Spleen (tissue), 11 donors: ENCODE results near the gene LXN. TPM values are rescaled to one million over a fixed set of nuclear protein-coding genes. Genes with fewer than 3 reads are reported as not detected.

Experiments used
- DNase-seq: peaks from one replicate; pipeline ENCODE4 v3.0.0-alpha.2; 2020
- H3K27ac ChIP-seq, 8 donors: fragments of 200-600 bp; sonication (generic) in 7 of 8; 1 replicate in 4 of 8; 2 replicates in 4 of 8; pipeline versions ENCODE4 v1.5.0 to v1.8.0; 2016 to 2021; ENCODE audit warnings: inconsistent platforms in 4 of 8, mild to moderate bottlenecking in 4 of 8, moderate library complexity in 1 of 8
- H3K27me3 ChIP-seq, 7 donors: fragments of 200-600 bp; sonication (generic) in 6 of 7; replicated peaks in 1 of 7; 1 replicate in 4 of 7; 2 replicates in 3 of 7; pipeline versions ENCODE4 v1.5.0 to v1.8.0; 2016 to 2021; ENCODE audit warnings: inconsistent platforms in 3 of 7, mild to moderate bottlenecking in 1 of 7
- H3K36me3 ChIP-seq, 6 donors: fragments of 200-600 bp; sonication (generic) in 5 of 6; 1 replicate in 4 of 6; 2 replicates in 2 of 6; pipeline versions ENCODE4 v1.5.0 to v1.8.0; 2016 to 2021; ENCODE audit warnings: inconsistent platforms in 2 of 6
- H3K4me1 ChIP-seq, 6 donors: fragments of 200-600 bp; sonication (generic) in 5 of 6; 1 replicate in 3 of 6; 2 replicates in 3 of 6; pipeline versions ENCODE4 v1.5.0 to v1.8.0; 2016 to 2021; ENCODE audit warnings: inconsistent platforms in 3 of 6
- H3K4me3 ChIP-seq, 8 donors: fragments of 200-600 bp; sonication (generic) in 7 of 8; 1 replicate in 4 of 8; 2 replicates in 4 of 8; pipeline versions ENCODE4 v1.5.0 to v1.8.0; 2016 to 2021; ENCODE audit warnings: inconsistent platforms in 4 of 8, mild to moderate bottlenecking in 4 of 8, moderate library complexity in 2 of 8
- H3K9me3 ChIP-seq, 8 donors: fragments of 200-600 bp; sonication (generic) in 7 of 8; 1 replicate in 4 of 8; 2 replicates in 4 of 8; pipeline versions ENCODE4 v1.5.0 to v1.8.0; 2016 to 2021; ENCODE audit warnings: inconsistent platforms in 4 of 8
- POLR2A ChIP-seq, 3 donors: fragments of 450-650 bp; IDR thresholded peaks; one replicate each; pipeline ENCODE4 v1.5.1; 2017; ENCODE audit warnings: antibody characterized with exemption in 3 of 3, mild to moderate bottlenecking in 1 of 3
- POLR2AphosphoS5 ChIP-seq, 3 donors: sonication (generic); formaldehyde crosslinking; IDR thresholded peaks; one replicate each; pipeline ENCODE4 v1.5.1; 2017; ENCODE audit warnings: antibody characterized with exemption in 3 of 3
- WGBS, 5 donors: extraction: QIAGEN DNeasy Blood & Tissue Kit in 3 of 5; methylation state at CpG; one replicate each; pipeline versions ENCODE4 v1.1.5 to v1.1.7; 2013 to 2018; 5-methylcytosine and 5-hydroxymethylcytosine counted together
- intact Hi-C: fragments of 100-400 bp; cut with DNase I; formaldehyde crosslinking; loops from one replicate; pipeline ENCODE4 v1.15.0; 2023; ENCODE audit warnings: low total_unique reads
- polyA plus RNA-seq, 3 donors: library from polyadenylated mRNA; stranded (reverse); fragments of 200-250 nt; gene quantifications; one replicate each; pipeline ENCODE4 v1.2.1, GENCODE V29; 2013
- total RNA-seq, 7 donors: library from RNA; depleted of rRNA in 3 of 7; stranded (reverse); fragments of >200 nt in 3 of 7; fragmentation: NEBNext Ultra II Directional in 4 of 7; extraction: Animal tissue kit (Norgen Biotek cat#: 25700) in 4 of 7; gene quantifications; one replicate each; pipeline versions ENCODE4 v1.1.0 to v1.2.1, GENCODE V29; 2016 to 2021
- TF ChIP-seq, protein P1 (sequence below), 11 experiments: fragments of 200-600 bp in 7 of 11; fragments of 450-650 bp in 4 of 11; sonication (generic) in 4 of 11; IDR thresholded peaks in 8 of 11; conservative IDR thresholded peaks in 3 of 11; 1 replicate in 7 of 11; 2 replicates in 4 of 11; pipeline versions ENCODE4 v1.4.0 to v1.8.0; 2016 to 2021; ENCODE audit warnings: antibody characterized with exemption in 11 of 11, inconsistent platforms in 4 of 11, mild to moderate bottlenecking in 1 of 11
- donor health status: healthy with polysubstance abuse.
- donor health status: DM: no; HTN: no; CAD: no; lungs with moderate emphysema.
- donor health status: DM: no; HTN: no; CAD: no.
- donor health status: Bipolar disorder and iron deficiency.
- donor health status: healthy.
- donor health status: DM: no; HTN: no; CAD: no.
- donor health status: DM: yes; HTN: yes; CAD: no.

Gene LXN
- total and polyA plus RNA-seq, 10 donors = 7.9 to 18.6 (median 12.5) TPM

DNA sequence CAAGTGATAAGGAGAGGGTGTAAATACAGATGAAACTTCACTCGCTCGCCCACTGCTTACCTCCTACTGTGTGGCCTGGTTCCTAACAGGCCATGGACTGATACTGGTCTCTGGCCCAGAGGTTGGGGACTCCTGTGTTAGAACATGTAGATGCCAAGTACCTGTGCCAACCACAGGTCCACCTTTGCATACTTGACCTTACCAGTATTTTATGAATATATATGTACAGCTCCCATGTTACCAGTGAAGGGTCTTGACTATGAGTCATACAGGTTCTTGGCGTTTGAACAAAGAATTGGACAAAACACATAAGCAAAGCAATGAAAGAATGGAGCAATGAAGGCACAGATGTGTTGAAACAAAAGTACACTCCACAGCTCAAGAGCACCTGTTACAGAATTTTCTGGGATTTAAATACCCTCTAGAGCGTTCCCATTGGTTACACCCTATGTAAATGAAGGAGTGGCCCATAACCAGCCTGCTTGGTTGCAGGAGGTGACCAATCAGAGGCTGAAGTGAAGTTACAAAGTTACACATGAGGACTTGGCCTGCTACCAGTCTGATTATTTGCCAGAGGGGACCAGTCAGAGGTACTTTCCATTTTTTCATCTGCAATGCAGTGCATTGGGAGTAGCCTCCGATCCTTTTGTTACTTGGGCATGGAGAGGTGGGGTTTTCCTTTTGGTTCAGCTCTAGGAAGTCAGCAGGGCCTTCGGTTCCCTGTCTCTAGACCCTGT lies 29.8 kb downstream of the LXN start:
- TF ChIP-seq, protein P1, sequence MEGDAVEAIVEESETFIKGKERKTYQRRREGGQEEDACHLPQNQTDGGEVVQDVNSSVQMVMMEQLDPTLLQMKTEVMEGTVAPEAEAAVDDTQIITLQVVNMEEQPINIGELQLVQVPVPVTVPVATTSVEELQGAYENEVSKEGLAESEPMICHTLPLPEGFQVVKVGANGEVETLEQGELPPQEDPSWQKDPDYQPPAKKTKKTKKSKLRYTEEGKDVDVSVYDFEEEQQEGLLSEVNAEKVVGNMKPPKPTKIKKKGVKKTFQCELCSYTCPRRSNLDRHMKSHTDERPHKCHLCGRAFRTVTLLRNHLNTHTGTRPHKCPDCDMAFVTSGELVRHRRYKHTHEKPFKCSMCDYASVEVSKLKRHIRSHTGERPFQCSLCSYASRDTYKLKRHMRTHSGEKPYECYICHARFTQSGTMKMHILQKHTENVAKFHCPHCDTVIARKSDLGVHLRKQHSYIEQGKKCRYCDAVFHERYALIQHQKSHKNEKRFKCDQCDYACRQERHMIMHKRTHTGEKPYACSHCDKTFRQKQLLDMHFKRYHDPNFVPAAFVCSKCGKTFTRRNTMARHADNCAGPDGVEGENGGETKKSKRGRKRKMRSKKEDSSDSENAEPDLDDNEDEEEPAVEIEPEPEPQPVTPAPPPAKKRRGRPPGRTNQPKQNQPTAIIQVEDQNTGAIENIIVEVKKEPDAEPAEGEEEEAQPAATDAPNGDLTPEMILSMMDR (IDR thresholded peaks at IDR 0.05 in 8 of 11, conservative IDR thresholded peaks at IDR 0.05 in 3 of 11) = no peak
- Histone ChIP-seq H3K4me1 (peaks cover 9 to 38% (median 29%) of the 10 kb centered on the region in 6 donors), H3K4me3 (no peak overlapping the region), H3K36me3 (peaks cover 0 to 20% (median 7%) of the 10 kb centered on the region in 6 donors), H3K27ac (peak overlapping the region in 1 of 8 donors; percentile 27), H3K9me3 (no peaks in the 10 kb centered on the region), H3K27me3 (no peaks in the 10 kb centered on the region)
- DNase-seq = no peak
- intact Hi-C loops = no loop called here
- WGBS, 5 donors = 86 to 96% (median 93%) methylated on average over 6 of the region's 6 CpGs

DNA sequence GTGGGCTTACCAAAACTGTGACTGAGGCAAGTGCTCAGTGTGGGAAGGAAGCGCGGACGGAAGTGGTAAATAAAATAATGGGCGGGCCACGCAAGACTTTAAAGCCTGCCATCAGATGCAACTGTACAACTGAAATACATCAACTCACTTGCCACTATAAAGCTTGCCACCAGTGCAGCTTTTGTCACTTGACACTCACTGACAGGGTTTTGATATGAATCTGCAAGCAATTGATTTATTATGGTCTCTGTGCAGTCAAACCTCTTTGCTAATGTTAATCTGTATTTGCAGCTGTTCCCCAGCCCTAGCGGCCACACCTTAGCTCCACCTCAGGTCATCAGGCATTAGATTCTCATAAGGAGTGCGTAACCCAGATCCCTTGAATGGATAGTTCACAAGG lies 30.4 kb downstream of the LXN start:
- Histone ChIP-seq H3K4me1 (peaks cover 9 to 32% (median 29%) of the 10 kb centered on the region in 6 donors), H3K9me3 (no peaks in the 10 kb centered on the region), H3K4me3 (no peak overlapping the region), H3K36me3 (peaks cover 0 to 13% (median 5%) of the 10 kb centered on the region in 6 donors), H3K27ac (peak overlapping the region in 1 of 8 donors; percentile 27), H3K27me3 (no peaks in the 10 kb centered on the region)
- WGBS, 5 donors = 87 to 92% (median 89%) methylated on average over 7 of the region's 7 CpGs
- intact Hi-C loops = no loop called here
- TF ChIP-seq POLR2AphosphoS5 (IDR thresholded peaks at IDR 0.05) = no peak
- TF ChIP-seq, protein P1 (IDR thresholded peaks at IDR 0.05 in 8 of 11, conservative IDR thresholded peaks at IDR 0.05 in 3 of 11) = no peak
- TF ChIP-seq POLR2A (IDR thresholded peaks at IDR 0.05) = no peak
- no peak for DNase-seq

DNA sequence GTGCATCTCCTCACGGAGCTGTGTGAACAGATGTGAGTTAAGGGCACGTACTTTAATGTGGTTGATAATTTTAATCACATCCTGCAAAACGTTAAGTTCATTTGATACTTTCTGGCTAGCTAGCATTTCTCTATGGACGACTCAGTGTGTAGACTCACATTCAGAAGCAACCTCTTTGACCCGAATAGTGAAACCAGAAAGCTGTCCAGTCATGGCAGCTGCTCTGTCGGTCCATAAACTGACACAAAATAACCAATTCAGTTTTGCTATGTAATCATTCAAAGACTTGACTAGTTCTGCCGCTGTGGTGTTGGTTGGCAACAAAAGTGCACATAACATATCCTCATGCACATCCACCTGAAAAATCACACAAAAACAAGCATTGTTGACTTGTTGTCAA lies 31.8 kb downstream of the LXN start:
- intact Hi-C loops = no loop called here
- 73 to 90% (median 86%) methylated on average over 7 of the region's 7 CpGs for WGBS, 5 donors
- no peaks in the 10 kb centered on the region for H3K27me3 ChIP-seq

DNA sequence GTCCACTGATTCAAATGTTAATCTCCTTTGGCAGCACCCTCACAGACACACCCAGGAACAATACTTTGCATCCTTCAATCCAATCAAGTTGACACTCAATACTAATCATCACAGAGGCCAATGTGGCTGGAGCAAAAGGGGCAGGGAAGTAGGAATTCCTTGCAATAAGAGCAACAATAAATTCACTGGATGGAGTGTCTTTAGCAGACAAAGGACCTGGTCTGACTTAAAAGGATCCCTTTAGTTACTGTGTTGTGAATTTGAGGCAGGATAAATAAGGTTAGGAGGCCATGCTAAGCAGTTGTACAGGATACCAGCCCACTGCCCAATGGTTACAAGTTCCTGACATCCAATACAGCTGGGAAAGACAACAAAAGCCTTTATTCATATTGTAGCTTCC lies 40.5 kb downstream of the LXN start:
- Histone ChIP-seq H3K9me3 (no peaks in the 10 kb centered on the region), H3K36me3 (no peaks in the 10 kb centered on the region), H3K4me3 (no peak overlapping the region), H3K4me1 (no peaks in the 10 kb centered on the region), H3K27me3 (peaks cover 0 to 16% (median 0%) of the 10 kb centered on the region in 7 donors), H3K27ac (no peak overlapping the region)
- no peak for DNase-seq
- TF ChIP-seq POLR2A (IDR thresholded peaks at IDR 0.05) (no peak), POLR2AphosphoS5 (IDR thresholded peaks at IDR 0.05) (no peak)
- TF ChIP-seq, protein P1 (IDR thresholded peaks at IDR 0.05 in 8 of 11, conservative IDR thresholded peaks at IDR 0.05 in 3 of 11) = no peak
- intact Hi-C loops = no loop called here

More for the DNA sequence above, 31.8 kb downstream of the LXN start:
- no peak for DNase-seq
- Histone ChIP-seq H3K9me3 (no peaks in the 10 kb centered on the region), H3K4me1 (peaks cover 6 to 18% (median 16%) of the 10 kb centered on the region in 6 donors), H3K36me3 (no peaks in the 10 kb centered on the region), H3K4me3 (no peak overlapping the region), H3K27ac (no peak overlapping the region)
- TF ChIP-seq POLR2A (IDR thresholded peaks at IDR 0.05) (no peak), POLR2AphosphoS5 (IDR thresholded peaks at IDR 0.05) (no peak)
- TF ChIP-seq, protein P1 (IDR thresholded peaks at IDR 0.05 in 8 of 11, conservative IDR thresholded peaks at IDR 0.05 in 3 of 11) = no peak
